T-helper 1 cell treated with Interleukin-12 subunit alpha and Interleukin-12 subunit beta and Interleukin-4 antibody, amounts not matched to agents 30 ng/mL and 1 ng/mL, for 36 hours (primary cell): ENCODE measurements around the gene PNP. TPM values are rescaled to one million over a fixed set of nuclear protein-coding genes. Genes with fewer than 3 reads are reported as not detected.
"Not testable (repeated sequence)": the region's sequence is repeated elsewhere in the genome, so short reads cannot be mapped to it uniquely, and the experiment has no call there.

Experiments
- intact Hi-C: fragments of 100-400 bp; cut with micrococcal nuclease; formaldehyde crosslinking; loops from one replicate; pipeline ENCODE4 v1.15.1; 2024
- total RNA-seq: library from RNA; stranded (reverse); gene quantifications from 2 replicates; pipeline ENCODE4 v1.2.3, GENCODE V29; 2022

PNP gene
- total RNA-seq, result 134 and 140 TPM in 2 replicates

DNA sequence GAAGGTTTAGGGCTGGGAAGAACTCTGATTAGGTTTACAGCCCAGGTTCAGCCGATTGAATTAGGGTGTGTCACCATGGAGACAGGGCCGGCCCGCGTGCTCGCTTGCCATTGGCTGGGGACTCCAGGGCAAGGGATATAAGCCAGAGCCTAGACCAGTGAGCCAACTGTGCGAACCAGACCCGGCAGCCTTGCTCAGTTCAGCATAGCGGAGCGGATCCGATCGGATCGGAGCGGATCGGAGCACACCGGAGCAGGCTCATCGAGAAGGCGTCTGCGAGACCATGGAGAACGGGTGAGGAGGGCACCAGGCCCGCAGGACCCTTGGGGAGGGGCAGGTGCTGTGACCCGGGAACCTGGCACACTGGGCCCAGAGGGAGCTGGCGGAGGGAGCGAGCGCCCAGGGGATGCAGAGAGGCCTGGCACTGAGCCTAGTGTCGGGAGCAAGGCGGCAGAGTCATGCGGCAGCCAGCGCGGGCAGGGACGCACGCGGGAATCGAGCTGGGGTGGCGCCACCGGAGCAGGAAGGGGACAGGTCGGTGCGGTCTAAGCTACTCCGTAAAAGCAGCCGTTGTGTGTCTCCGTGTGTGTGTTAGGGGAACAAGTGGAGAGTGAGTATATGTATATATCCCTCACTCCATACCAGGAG is at the start of gene PNP:
Gene PNP, plus strand, starts transcription at position 165 of the 648 bp plus-strand sequence. Its CDS starts 119 bp downstream, at position 284.
- intact Hi-C loops, result loop anchor here (1.0 to 10.0 kb wide), 9 partner anchors 8 to 1005 kb away; partner anchors contain the start of genes APEX1, PARP2, PIP4P1 and RAB2B

DNA sequence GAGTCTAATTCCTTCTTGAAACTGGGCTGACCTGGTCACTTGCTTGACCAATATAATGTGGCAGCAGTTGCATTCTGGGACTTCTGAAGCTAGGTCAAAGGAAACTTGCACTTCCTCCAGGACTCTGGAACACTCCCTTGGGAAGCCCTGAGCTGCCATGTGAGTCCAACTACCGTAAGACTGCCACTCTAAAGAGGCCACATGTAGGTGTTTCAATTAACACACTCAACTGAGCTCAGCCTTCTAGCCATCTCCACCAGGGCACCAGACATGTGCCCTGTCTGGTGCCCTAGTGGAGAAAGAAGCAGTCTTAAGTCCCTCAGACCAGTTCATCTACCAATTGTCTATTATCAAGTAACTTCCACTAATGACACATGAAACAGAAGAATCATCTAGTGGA is 49.8 kb upstream of the PNP start:
- intact Hi-C loops, result no loop called here

DNA sequence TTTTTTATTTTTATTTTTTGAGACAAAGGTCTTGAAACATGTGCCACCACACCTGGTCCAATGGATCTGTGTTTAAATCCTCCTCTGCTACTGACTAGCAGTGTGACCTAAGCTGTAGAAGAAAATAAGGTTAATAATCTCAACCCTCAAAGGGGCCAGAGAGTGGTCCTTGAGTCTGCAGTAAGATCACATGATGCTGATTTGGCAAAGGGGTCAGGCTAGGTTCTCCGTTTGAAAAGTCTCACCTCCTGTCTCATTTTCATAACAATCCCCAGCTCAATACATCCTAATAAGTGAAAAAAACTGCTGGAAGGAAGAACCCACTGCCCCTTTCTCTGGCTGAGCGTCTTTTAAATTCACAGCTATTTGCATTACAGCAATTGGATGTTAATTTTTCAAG is 47.9 kb upstream of the PNP start:
- intact Hi-C loops, result no loop called here

DNA sequence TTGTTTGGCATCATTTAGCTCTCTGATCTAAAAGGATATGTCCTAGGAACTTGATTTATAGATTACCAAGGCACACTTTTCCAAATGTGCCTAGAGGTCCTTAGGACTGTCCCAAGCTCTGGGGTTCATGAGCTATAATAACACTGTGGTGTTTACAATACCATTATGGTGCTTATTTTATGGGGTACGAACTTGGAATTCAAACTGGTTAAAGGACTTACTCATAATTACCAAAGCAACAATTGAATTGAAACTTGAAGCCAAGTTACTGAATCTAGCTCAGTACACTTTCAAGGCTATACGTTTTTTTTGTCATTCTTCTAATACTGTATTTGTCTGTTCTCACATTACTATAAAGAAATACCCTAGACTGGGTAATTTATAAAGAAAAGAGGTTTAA is 46.3 kb upstream of the PNP start:
- intact Hi-C loops, result no loop called here

DNA sequence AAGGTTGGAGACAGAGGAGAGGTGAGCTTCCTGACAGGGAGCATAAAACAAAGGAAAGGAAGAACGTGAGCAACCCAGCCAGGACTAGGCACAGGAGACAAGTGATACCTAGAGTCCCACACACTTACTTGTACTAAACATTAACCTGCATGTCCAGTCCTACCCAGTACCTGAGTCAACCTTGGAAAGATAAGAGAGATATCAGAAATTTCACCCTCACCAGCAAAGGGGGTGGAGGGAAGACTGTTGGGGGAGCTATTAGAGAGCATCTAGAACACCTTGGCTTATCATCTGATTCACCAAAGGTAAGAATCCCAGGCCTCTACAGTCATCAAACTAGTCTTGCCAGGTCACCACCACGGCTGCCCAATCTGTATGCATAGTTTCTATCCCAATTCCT is 44.4 kb upstream of the PNP start:
- intact Hi-C loops, result no loop called here

DNA sequence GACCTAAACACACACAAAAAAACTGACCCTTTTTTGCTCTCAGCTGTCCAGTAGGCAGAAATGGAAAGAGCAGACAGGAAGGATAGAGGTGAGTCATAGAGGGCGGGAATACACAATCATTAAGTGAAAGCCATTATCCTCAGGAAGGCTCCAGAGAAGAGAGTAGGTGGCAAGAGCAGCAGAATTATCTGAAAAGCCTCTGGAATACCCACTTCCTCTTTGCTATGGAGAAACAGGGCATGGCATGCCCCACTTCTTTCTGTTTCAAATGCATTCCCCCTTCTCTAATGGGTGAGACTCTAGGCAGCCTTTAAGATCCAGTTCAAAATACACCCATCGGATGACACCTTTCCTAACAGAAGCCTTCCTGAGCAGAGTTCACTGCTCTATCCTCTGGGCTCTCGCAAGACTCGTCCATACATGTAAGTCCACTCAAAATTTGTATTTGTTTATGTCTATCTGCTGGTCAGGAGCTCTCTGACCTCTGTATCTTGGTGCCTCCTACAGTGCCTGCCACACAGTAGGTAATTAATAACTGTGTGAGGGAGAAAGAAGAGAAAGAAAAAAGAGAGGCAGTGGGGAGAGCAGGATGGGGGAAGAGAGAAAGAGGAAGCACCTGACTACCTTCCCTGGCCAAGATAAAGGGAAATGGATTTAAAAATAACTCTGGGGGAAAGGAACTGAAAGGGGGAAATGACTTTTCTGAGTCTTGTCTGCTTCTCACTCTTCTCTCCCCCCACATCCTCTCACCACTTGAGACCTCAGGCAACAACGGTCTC is 41.8 kb upstream of the PNP start:
- intact Hi-C loops, result no loop called here

DNA sequence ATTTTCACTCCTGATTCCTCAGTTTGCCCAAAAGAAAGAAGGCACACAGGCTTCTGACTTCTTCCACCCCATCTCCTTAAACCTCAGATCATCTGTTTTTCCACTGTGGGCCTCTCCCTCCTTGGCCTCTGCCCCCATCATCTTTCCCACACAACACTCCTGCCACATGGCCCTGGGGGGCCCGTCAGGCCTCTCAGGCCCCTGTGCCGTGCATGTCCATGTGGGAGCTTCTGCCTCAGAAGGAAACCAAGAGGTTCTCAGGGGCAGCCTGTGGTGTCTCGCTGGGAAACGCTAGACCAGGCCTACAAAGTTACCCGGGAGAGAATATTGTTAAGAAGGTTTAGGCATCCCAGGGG is 41.2 kb upstream of the PNP start:
- intact Hi-C loops, result no loop called here

DNA sequence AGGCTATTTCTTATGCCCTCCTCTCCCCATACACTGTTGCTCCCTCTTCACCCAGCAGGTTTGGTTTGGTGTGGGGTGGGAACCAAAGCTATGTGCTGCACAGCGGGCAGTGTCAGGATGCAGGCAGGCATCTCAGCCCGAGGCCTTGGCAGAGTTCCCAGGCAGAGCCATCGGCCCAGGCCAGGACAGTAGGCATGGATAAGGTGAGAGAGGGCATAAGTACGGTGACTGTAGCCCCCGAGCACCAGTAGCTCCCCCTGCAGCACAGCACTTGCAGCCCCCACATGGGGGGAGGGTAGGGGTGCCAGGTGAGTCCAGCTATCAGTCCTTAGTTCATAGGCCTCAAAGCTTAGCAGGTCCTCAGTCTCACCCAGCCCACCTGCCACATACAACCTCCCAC is 40.4 kb upstream of the PNP start:
- intact Hi-C loops, result no loop called here

DNA sequence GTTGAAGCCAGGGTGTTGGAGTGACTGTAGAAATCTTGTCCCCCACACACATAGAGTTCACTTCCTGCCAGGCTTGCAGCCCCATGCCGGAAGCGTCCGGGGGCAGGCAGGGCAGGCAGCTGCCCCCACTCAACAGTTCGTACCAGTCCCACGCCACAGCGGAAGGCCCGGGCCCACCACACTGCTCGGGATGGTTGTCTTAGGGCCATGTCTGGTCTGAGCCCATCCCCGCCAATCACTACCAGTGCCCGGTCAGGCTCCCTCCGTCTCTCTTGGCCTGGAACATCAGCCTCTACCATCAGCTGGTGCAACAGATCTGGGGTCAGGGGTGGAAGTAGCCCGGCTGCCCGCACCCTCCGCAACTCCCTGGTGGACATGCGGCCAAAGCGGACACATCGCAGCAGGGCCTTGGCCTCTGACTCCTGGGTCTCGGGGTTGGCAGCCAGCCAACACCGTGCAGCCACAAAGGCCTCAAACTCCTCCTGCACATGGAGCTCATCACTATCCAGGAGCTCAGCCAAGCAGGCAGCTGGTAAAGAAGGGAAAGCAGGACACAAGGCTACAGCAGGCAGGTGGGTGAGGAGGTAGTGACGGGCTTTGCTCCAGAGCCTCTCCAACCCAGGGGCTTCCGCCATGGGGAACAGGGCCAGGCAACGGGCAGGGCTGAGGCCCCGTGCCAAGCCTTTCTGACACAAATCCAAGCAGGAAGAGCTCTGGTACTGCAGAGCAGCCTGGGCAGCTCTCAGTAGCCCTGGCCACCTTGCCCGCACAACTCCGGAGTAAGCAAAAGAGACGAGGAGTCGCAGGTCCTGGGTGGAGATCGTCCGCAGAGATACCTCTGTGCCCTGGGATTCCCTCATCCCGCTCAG is 39.2 kb upstream of the PNP start:
- intact Hi-C loops, result no loop called here

DNA sequence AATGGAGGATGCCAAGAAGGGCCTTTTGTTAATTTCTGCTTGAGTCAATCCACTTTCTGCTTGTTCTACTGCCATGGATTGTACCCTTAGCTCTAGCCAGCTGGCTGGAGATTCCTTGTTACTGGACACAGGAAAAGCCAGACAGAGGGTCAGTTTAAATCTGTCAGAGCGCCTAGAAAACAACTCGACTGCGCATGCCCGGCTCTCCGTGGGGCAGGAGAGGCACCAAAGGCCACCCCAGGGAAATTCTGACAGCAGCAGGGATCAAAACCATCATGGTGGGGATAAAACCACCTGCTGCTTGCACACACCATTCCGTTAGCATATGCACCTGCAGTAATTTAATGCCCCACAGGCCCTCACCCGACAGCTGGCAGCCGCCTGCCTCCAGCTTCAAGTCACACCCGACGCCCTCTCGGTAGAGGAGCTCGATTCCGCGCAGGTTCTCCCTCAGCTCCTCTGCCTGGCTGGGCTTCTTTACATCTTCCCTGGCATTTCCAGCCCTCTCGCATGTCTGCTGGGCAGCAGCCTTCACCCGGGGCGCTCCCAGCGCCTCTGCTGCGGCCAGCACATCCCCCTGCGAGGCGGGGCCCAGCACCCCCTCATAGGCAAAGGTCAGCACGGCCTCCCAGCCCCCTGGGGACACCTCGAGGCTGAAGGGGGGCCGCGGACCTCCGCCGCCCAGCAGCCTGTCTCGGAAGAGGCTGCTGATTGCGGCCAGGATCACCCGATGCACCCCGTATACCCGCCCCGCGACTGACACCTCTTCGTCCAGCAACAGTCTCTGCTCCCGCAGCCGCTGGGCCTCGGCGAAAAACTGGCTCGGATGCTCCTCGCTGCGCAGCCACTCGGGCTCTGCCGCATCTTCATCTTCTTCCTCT is 34.3 kb upstream of the PNP start:
- intact Hi-C loops, result no loop called here

DNA sequence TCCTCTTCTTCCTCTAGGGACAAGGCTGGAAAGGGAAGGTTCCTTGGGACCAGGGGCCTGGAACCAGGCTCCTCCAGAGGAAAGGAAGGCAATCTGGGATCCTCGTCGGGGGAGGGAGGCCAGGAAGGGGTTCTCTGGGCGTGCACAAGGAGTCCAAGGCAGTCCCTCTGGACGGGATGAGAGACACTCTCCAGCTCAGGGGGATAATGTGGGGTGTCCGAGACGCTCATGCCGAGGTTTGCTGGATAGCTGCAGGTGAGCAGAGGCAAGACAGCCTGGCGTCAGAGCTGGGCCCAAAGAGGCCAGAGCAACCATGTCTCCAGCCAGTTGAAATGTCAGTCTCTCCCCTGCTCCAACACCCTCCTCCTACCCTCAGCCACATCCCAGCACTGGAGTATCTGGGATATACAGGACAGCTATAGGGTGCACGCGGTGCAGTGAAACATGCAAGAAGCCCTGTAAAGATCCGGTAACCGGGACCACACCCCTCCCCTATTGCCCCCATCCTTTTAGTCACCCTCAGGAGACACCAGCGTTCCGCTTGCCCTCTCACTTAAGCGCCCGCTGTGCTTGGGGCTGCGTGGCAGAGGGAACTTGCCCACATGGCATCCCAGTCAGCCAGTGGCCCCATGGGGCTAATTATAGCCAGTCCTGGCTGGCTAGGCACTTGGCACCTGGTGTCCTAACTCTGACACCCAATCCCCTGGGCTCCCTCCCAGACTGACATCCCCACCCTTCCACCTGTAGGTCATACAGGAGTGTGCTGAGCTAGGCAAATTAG is 33.4 kb upstream of the PNP start, which contains the start of gene KLHL33:
Gene KLHL33, minus strand, starts transcription at position 585 of the 781 bp plus-strand sequence. Its CDS starts 355 bp downstream, at position 230.
- intact Hi-C loops, result no loop called here

DNA sequence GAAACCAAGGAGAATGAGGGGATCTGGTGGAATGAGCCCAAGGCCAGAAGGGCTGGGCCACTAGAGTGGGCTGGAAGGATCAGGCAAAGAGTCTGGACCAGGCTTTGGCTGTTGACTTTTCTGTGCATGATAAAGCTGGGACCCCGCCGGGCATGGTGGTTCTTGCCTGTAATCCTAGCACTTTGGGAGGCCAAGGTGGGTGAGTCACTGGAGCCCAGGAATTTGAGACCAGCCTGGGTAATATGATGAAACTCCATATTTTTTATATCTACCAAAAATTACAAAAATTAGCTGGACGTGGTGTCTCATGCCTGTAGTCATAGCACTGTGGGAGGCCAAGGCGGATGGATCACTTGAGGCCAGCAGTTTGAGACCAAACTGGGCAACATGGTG is 32.8 kb upstream of the PNP start:
- intact Hi-C loops, result no loop called here

DNA sequence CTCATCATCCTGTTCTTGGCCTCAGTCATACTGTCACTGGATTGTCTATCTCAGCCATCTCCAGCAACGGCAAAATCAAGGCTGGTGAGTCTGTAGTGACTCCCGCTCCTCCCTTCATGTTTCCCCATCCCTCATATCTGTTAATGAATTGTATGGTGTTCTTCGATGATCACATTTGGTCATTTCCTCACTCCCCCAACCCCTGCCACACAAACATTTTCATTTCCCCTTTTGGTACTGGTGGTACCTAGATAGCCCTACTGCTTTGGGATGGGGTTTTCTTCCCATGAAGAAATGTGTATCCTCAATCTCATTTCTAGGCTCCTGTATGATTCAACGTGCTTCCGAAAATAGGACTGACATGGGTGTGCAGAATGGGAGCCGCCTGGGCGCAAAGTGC is 30.5 kb upstream of the PNP start:
- intact Hi-C loops, result no loop called here

DNA sequence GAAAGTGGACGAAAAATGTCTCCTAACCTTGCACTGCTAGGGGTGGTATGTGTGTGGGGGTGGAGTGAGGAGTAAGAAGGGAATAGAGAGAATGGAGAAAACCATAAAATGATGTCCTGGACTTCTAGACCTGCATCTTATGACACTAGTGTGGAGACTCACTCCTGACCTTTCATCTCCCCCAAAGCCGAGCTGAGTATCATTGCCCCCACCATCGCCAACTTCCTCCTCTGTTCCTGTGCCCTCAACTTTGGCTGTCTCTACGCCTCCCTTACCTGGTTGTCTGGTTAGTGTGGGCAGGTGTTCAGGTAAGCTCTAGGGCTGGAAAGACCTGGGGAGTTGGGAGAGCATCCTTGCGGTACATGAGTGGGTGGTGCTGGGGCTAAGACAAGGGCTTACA is 28.7 kb upstream of the PNP start:
- intact Hi-C loops, result no loop called here

DNA sequence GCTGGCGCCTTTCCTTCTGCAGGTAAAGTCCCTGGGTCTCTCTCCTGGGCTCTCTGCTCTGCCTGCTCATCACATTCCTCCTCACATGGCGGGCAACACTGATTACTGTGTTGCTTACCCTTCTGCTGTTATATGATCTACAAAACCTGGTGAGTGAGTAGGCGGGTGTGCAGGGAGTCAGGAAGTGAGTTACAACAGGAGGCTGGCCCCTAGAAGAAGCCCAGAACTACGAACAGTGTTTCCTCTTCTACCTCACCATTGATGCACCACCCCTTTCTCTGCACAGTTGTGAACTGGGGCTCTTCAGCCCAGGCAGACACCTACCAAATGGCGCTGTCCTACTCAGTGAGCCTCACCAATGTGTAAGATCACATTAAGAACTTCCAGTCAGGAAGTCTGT is 28.3 kb upstream of the PNP start:
- intact Hi-C loops, result loop anchor here (1.0 kb wide), 1 partner anchor 28 kb away; the partner anchor contains the start of gene TEP1

DNA sequence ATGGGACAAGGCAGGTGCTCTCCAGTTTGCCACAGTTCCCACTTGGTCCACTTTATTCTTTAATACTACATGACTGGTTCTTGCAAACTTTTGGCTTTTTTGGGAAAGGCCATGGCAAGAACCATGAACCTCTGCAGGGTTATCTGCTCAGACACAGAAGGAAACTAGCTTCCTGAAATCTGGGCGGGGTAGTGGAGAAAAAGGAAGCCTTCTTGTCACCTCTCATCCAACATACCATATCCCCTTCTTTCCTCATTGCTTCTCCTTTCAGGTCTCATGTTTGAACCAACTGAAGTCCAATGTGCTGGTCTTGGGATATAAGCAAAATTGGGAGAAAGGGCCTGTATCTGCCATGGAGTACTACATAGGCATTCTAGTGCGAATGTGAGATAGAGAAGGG is 27.7 kb upstream of the PNP start:
- intact Hi-C loops, result loop anchor here (1.0 kb wide), 1 partner anchor 28 kb away; the partner anchor contains the start of gene TEP1

DNA sequence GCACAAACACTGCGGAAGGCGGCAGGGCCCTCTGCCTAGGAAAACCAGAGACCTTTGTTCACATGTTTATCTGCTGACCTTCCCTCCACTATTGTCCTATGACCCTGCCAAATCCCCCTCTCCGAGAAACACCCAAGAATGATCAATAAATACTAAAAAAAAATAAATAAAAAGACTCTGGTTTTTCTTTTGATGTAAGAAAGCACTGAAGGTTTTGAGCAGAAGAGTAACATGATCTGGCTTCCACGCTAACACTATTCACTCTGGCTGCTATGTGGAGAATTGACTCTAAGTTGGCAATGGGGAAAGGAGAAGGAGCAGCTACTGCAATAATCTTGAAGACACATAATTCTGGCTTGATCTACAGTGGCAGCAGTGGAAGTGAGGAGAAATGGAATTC is 25.6 kb upstream of the PNP start:
- intact Hi-C loops, result not testable (repeated sequence)

DNA sequence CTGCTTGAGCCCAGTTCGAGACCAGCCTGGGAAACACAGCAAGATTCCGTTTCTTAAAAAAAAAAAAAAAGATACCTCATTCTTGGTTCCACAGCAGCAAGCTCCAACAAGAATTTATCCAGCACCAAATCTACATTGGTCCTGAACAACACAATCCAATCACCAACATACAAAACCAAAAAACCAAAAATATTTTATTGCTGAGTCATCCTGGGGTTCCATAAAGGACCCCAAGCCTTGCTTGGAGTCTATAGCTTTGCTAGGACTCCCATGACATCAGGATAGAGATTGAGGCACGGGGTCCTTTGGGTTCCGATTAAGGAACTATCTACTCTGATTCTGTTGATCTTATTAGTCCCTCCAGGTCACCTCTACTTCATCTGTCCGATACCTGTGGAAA is 22.3 kb upstream of the PNP start:
- intact Hi-C loops, result no loop called here

DNA sequence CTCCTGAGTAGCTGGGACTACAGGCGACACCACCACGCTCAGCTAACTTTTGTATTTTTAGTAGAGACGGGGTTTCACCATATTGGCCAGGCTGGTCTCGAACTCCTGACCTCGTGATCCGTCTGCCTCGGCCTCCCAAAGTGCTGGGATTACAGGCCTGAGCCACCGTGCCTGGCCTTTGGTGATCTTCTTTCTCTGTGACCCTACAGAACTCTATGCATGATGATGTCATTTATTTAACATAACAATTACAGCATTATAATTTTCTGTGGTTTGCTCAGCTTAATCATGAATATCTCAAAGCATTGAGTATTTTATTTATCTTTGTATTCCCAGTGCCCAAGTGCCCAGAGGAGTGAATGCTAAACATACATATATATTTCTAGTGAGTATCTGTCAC is 16.4 kb upstream of the PNP start:
- intact Hi-C loops, result loop anchor here (10.0 kb wide), 1 partner anchor 932 kb away; the partner anchor contains the start of gene SUPT16H
